ENCODE results near the gene CMIP. TPM values are rescaled to one million over a fixed set of nuclear protein-coding genes. Genes with fewer than 3 reads are reported as not detected.

CMIP gene
- polyA plus RNA-seq, 1 of the 3 experiments (the other 2 are of a cell fraction), result 5.4 TPM

DNA sequence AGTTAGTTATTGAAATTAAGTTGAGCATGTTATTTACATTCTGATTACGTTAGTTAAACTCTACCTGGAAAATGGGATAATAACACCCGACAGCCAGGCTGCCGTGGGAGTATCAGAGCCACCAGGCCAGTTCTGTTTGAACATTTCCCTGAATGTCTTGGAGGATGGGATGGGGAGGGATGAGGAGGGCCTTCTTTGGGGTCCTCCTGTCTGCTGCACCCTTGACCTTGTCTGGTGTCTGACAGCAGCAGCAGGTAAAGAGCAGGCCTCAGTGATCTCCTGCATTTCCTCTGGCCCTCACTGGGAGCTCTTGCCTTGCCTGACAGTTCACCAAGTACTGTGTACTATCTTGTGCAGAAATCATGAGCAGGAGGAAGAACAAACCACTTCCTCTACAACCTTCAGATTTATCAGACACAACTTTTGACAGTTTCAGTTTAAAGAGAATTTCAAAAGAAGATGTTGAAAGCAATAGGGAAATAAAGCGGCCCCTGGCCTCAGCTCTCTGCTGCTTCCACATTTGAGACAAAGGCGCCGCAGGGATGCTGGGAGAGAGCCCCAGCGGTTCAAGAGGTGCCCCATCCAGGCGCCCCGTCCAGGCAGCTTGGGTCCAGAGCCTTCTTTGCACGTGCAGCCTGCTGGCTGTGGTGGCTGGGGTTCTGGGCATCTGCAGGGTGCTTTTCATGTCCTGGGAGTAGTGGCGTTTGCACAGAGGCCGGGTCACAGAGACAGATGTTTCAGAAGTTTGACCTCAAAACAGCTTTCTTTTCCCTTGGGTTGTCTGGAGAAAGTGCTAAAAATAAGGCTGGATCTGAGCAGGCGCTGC, 25.3 kb downstream of the CMIP start:
- Histone ChIP-seq H3K36me3 (replicated peaks in 1 of 2; ENCODE audit: control insufficient read depth in 1 of 2, insufficient read depth in 2 of 2, low read length in 1 of 2) (no peaks in the 10 kb centered on the region), H3K9me3 (no peaks in the 10 kb centered on the region), H3K4me2 (no peak overlapping the region), H3K9me2 (no peaks in the 10 kb centered on the region), H3F3A (replicated peaks; ENCODE audit: insufficient read depth) (peaks cover 8% of the 10 kb centered on the region), H3K4me1 (ENCODE audit: control insufficient read depth in 1 of 2, insufficient read depth in 2 of 2, low read depth in 1 of 2, low read length in 1 of 2) (peaks cover 0 to 10% of the 10 kb centered on the region in 2 experiments; a peak in 1 of 4 replicates), H4K20me1 (ENCODE audit: insufficient read depth) (peaks cover 26% of the 10 kb centered on the region), H3K27me3 (ENCODE audit: insufficient read depth) (no peaks in the 10 kb centered on the region), H3K4me3 (ENCODE audit: low read depth in 2 of 2, low read length in 1 of 2) (no peak overlapping the region), H3K27ac (ENCODE audit: low read depth in 2 of 2, low read length in 1 of 2) (no peak overlapping the region), H3K9ac (no peak overlapping the region), H3K79me2 (ENCODE audit: insufficient read depth) (peaks cover 50% of the 10 kb centered on the region), H2AFZ (ENCODE audit: low read depth) (no peak overlapping the region)
- ChIA-PET CTCF (no interaction called here), POLR2A (interaction anchor here (0.6 kb wide), 1 partner anchor 39 kb away, joined by 3 read pairs; no protein-coding TSS in a partner anchor)
- 82% methylated on average over 12 of the region's 13 CpGs for WGBS (ENCODE audit: low lambda C conversion rate)
- no peak for DNase-seq
- TF ChIP-seq TAF1 (IDR thresholded peaks at IDR 0.05; ENCODE audit: borderline replicate concordance, low read depth, low read length), result no peak
- no peak for TF ChIP-seq GATA2 (CRISPR knock-in tag; IDR thresholded peaks at IDR 0.05)
- no peak for TF ChIP-seq ELF1 (IDR thresholded peaks at IDR 0.05)
- TF ChIP-seq, protein P1, sequence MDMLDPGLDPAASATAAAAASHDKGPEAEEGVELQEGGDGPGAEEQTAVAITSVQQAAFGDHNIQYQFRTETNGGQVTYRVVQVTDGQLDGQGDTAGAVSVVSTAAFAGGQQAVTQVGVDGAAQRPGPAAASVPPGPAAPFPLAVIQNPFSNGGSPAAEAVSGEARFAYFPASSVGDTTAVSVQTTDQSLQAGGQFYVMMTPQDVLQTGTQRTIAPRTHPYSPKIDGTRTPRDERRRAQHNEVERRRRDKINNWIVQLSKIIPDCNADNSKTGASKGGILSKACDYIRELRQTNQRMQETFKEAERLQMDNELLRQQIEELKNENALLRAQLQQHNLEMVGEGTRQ (IDR thresholded peaks at IDR 0.05; ENCODE audit: borderline replicate concordance, low read depth, low read length), result no peak
- TF ChIP-seq RAD21 (IDR thresholded peaks at IDR 0.05; ENCODE audit: low read length), result no peak
- TF ChIP-seq FOXM1 (IDR thresholded peaks at IDR 0.05; ENCODE audit: low read depth), result no peak
- no peak for TF ChIP-seq NRF1 (IDR thresholded peaks at IDR 0.05; ENCODE audit: low read depth, low read length)
- TF ChIP-seq, protein P2, sequence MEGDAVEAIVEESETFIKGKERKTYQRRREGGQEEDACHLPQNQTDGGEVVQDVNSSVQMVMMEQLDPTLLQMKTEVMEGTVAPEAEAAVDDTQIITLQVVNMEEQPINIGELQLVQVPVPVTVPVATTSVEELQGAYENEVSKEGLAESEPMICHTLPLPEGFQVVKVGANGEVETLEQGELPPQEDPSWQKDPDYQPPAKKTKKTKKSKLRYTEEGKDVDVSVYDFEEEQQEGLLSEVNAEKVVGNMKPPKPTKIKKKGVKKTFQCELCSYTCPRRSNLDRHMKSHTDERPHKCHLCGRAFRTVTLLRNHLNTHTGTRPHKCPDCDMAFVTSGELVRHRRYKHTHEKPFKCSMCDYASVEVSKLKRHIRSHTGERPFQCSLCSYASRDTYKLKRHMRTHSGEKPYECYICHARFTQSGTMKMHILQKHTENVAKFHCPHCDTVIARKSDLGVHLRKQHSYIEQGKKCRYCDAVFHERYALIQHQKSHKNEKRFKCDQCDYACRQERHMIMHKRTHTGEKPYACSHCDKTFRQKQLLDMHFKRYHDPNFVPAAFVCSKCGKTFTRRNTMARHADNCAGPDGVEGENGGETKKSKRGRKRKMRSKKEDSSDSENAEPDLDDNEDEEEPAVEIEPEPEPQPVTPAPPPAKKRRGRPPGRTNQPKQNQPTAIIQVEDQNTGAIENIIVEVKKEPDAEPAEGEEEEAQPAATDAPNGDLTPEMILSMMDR (IDR thresholded peaks at IDR 0.05), result no peak
- TF ChIP-seq YY1 (IDR thresholded peaks at IDR 0.05; ENCODE audit: low read depth), result no peak
- TF ChIP-seq, protein P3, sequence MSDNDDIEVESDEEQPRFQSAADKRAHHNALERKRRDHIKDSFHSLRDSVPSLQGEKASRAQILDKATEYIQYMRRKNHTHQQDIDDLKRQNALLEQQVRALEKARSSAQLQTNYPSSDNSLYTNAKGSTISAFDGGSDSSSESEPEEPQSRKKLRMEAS (IDR thresholded peaks at IDR 0.05; ENCODE audit: low read depth), result no peak
- no peak for TF ChIP-seq RCOR1 (IDR thresholded peaks at IDR 0.05; ENCODE audit: low read length)
- TF ChIP-seq EP300 (IDR thresholded peaks at IDR 0.05; ENCODE audit: borderline replicate concordance in 1 of 2, low read depth in 1 of 2, low read length in 1 of 2), result no peak
- TF ChIP-seq FOXJ3 (CRISPR knock-in tag; IDR thresholded peaks at IDR 0.05), result no peak
- no peak for TF ChIP-seq EZH2phosphoT487 (IDR thresholded peaks at IDR 0.05; ENCODE audit: borderline replicate concordance, low read depth)
- no peak for TF ChIP-seq MEF2A (IDR thresholded peaks at IDR 0.05; ENCODE audit: borderline replicate concordance, low read depth)
- TF ChIP-seq, protein P4, sequence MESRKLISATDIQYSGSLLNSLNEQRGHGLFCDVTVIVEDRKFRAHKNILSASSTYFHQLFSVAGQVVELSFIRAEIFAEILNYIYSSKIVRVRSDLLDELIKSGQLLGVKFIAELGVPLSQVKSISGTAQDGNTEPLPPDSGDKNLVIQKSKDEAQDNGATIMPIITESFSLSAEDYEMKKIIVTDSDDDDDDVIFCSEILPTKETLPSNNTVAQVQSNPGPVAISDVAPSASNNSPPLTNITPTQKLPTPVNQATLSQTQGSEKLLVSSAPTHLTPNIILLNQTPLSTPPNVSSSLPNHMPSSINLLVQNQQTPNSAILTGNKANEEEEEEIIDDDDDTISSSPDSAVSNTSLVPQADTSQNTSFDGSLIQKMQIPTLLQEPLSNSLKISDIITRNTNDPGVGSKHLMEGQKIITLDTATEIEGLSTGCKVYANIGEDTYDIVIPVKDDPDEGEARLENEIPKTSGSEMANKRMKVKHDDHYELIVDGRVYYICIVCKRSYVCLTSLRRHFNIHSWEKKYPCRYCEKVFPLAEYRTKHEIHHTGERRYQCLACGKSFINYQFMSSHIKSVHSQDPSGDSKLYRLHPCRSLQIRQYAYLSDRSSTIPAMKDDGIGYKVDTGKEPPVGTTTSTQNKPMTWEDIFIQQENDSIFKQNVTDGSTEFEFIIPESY (IDR thresholded peaks at IDR 0.05; ENCODE audit: borderline replicate concordance, low read depth), result no peak

All from SK-N-SH (cell line).